ENCODE results near the gene HTR4. TPM values are rescaled to one million over a fixed set of nuclear protein-coding genes. Genes with fewer than 3 reads are reported as not detected.
"Not testable (repeated sequence)": the region's sequence is repeated elsewhere in the genome, so short reads cannot be mapped to it uniquely, and the experiment has no call there.

Gene HTR4
- total RNA-seq, 1 donor from 2014 or later, result not detected

DNA sequence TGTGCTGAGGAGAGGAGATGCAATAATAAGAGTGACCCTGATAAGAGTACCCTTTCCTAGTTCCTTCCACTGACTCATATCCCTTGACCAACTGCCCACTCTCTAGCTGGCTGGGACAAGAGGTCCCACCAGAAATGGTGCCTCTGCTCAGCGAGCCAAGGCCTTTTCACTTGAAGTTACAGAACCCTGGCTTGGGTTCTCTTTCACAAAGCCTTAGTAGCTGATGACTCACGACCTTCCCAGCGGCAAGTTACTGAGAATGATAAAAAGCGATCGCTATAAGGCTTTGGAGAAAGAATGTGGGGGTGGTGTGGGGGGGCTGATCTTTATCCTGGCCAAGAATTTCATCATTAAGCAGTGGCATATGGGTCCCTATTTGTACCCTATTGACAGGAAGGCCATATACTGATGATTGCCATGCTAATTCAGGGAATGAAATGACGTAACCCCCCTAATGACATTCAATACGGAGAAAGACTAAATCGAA lies 180.3 kb downstream of the HTR4 start:
- H3K9me3 Mint-ChIP-seq, result no peaks in the 10 kb centered on the region
- intact Hi-C loops (cut with micrococcal nuclease), result no loop called here
- H3K36me3 Mint-ChIP-seq (ENCODE audit: low read depth), result no peaks in the 10 kb centered on the region
- no peaks in the 10 kb centered on the region for H3K4me1 Mint-ChIP-seq (ENCODE audit: low read depth)
- H3K27ac Mint-ChIP-seq, result no peak overlapping the region
- H3K4me3 Mint-ChIP-seq (ENCODE audit: low read depth), result no peak overlapping the region
- DNase-seq (ENCODE audit: low spot score), result no peak
- H3K27me3 Mint-ChIP-seq (ENCODE audit: low read depth), result peaks cover 21% of the 10 kb centered on the region

DNA sequence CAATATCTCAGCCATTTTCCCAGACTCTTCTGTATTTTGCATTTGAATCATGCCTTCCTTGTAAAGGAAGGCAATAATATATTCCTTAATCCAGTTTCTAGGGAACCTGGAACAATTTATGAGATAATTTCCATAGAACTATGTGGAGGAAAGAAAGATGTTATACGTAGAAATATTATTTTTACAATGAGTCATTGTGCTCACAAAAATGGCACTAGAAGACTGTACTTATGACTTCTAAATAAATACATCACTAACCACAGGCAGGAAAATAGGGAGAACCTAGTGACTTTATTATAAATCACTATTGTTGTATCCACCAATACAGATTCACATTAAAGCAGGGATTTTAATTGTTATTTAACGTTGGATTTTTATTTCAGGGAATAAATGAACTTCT lies 182.9 kb downstream of the HTR4 start:
- H3K9me3 Mint-ChIP-seq, result no peaks in the 10 kb centered on the region
- no peaks in the 10 kb centered on the region for H3K4me1 Mint-ChIP-seq (ENCODE audit: low read depth)
- H3K36me3 Mint-ChIP-seq (ENCODE audit: low read depth), result no peaks in the 10 kb centered on the region
- H3K27ac Mint-ChIP-seq, result no peak overlapping the region
- DNase-seq (ENCODE audit: low spot score), result no peak
- H3K4me3 Mint-ChIP-seq (ENCODE audit: low read depth), result no peak overlapping the region
- H3K27me3 Mint-ChIP-seq (ENCODE audit: low read depth), result peaks cover 4% of the 10 kb centered on the region
- intact Hi-C loops (cut with micrococcal nuclease), result no loop called here

DNA sequence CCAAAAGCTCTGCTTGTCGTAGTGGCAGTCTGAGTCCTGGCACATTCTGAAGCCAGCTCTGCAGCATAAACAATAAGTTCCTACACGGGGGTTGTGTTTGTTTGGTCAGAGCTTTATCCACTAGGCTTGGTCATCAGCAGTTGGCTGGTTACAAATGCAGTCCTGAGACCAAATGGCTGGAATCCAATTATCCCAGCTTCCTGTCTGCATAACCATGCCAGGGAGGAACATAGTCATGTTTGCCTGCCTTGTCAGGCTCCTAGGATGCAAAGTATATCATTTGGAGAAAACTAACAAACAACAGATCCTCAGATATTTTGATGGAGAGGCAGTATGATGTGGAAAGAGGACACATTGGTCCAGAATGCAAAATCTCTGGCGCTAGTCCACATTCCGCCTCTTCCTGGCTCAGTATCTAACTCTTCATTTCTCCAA lies 184.8 kb downstream of the HTR4 start:
- Mint-ChIP-seq H3K4me1 (ENCODE audit: low read depth) (no peaks in the 10 kb centered on the region), H3K36me3 (ENCODE audit: low read depth) (no peaks in the 10 kb centered on the region), H3K4me3 (ENCODE audit: low read depth) (no peak overlapping the region), H3K27me3 (ENCODE audit: low read depth) (peaks cover 12% of the 10 kb centered on the region), H3K9me3 (no peaks in the 10 kb centered on the region), H3K27ac (no peak overlapping the region)
- intact Hi-C loops (cut with micrococcal nuclease), result no loop called here
- no peak for DNase-seq (ENCODE audit: low spot score)

DNA sequence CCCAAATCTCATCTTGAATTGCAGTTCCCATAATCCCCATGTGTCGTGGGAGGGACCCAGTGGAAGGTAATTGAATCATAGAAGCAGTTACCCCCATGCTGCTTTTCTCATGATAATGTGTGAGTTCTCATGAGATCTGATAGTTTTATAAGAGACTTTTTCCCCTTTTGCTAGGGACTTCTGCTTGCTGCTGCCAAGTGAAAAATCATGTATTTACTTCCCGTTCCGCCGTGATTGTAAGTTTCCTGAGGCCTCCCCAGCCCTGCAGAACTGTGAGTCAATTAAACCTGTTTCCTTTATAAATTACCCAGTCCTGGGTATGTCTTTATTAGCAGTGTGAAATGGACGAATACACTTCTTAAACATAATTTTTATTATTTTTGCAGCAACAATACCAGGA lies 185.6 kb downstream of the HTR4 start:
- H3K9me3 Mint-ChIP-seq; DNase-seq (ENCODE audit: low spot score); H3K27ac Mint-ChIP-seq; H3K4me1 Mint-ChIP-seq (ENCODE audit: low read depth); H3K36me3 Mint-ChIP-seq (ENCODE audit: low read depth); intact Hi-C loops (cut with micrococcal nuclease); H3K4me3 Mint-ChIP-seq (ENCODE audit: low read depth): not testable (repeated sequence)
- peaks cover 13% of the 10 kb centered on the region for H3K27me3 Mint-ChIP-seq (ENCODE audit: low read depth)

DNA sequence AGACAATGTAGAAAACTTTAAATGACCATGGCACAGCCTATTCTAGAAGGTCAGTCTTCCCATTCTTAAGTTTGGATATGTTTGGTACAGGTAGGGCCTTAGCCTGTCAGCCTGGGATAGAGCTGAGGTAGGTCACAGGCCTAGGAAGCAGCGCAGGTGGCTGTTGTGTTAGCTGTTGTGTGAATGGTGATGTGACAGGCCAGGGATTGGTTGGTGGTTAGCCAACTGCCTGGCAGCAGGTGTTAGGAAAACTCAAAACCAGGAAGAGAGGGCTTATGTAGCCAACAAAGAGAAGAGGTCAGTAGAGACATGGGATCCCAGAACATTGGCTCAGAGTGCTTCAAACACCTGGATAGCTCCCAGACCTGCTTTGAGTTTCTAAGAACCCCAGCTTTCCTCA lies 186.4 kb downstream of the HTR4 start:
- no peaks in the 10 kb centered on the region for H3K4me1 Mint-ChIP-seq (ENCODE audit: low read depth)
- H3K36me3 Mint-ChIP-seq (ENCODE audit: low read depth), result no peaks in the 10 kb centered on the region
- intact Hi-C loops (cut with micrococcal nuclease), result no loop called here
- H3K4me3 Mint-ChIP-seq (ENCODE audit: low read depth), result no peak overlapping the region
- no peak for DNase-seq (ENCODE audit: low spot score)
- no peak overlapping the region for H3K27ac Mint-ChIP-seq
- H3K9me3 Mint-ChIP-seq, result no peaks in the 10 kb centered on the region
- peaks cover 15% of the 10 kb centered on the region for H3K27me3 Mint-ChIP-seq (ENCODE audit: low read depth)

DNA sequence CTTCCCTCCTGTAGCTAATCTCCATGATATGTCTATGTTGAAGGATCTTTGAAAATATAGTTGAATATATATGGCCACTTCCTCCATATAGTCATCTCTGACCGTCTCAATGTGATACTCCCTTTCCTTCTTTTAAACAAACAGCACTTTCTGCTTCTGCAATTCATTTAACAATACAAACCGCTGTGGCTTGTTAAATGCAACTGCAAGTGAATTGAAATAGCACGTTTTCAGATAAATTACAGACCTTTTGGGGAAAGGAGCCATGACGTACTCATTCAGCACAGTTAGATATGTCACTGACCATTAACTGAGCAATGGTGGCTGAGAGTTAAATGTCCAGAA lies 188.1 kb downstream of the HTR4 start:
- no peaks in the 10 kb centered on the region for H3K9me3 Mint-ChIP-seq
- H3K27me3 Mint-ChIP-seq (ENCODE audit: low read depth), result peaks cover 24% of the 10 kb centered on the region
- no peak overlapping the region for H3K27ac Mint-ChIP-seq
- no peaks in the 10 kb centered on the region for H3K4me1 Mint-ChIP-seq (ENCODE audit: low read depth)
- DNase-seq (ENCODE audit: low spot score), result no peak
- no peak overlapping the region for H3K4me3 Mint-ChIP-seq (ENCODE audit: low read depth)
- no peaks in the 10 kb centered on the region for H3K36me3 Mint-ChIP-seq (ENCODE audit: low read depth)
- intact Hi-C loops (cut with micrococcal nuclease), result no loop called here

DNA sequence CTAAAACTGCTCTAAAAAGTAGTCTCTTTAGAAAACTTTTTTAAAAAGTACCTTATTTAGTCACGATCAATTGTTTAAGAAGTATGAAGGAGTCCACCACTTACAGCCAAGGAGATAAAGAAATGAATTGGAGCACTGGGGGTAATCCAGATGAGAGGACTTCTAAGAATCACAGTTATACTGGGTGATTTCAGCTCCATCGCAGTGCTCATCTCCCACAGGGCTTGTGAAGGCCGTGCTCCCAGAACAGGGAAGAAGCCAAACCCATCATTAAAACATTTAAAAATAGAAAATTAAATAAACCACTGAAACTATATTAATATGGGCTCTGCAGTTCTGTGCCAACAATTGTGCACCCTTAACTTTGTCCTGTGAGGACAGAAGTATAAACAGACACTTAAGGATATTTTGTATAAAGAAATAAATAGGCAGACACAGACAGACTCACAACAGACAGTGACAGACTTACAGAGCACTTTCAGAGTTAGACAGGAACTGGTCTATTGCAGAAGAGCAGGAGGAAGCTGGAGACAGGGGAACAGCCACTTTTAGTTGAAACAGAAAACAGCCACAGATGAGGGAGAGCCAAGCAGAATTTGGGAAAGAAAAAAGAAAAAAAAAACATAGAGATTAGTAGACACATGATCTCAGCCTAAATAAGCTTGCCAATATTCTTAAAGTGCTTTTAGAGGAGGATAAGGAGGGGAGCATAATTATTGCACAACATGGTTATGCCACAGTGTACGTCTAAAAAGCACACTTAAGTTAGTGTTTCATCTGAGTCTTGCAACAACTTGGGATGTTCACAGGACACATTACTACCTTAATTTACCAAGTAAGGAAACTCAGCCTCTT lies 188.7 kb downstream of the HTR4 start:
- Mint-ChIP-seq H3K4me1 (ENCODE audit: low read depth) (no peaks in the 10 kb centered on the region), H3K4me3 (ENCODE audit: low read depth) (no peak overlapping the region), H3K36me3 (ENCODE audit: low read depth) (no peaks in the 10 kb centered on the region), H3K27ac (no peak overlapping the region), H3K9me3 (no peaks in the 10 kb centered on the region), H3K27me3 (ENCODE audit: low read depth) (peaks cover 24% of the 10 kb centered on the region)
- DNase-seq (ENCODE audit: low spot score), result no peak
- intact Hi-C loops (cut with micrococcal nuclease), result no loop called here

DNA sequence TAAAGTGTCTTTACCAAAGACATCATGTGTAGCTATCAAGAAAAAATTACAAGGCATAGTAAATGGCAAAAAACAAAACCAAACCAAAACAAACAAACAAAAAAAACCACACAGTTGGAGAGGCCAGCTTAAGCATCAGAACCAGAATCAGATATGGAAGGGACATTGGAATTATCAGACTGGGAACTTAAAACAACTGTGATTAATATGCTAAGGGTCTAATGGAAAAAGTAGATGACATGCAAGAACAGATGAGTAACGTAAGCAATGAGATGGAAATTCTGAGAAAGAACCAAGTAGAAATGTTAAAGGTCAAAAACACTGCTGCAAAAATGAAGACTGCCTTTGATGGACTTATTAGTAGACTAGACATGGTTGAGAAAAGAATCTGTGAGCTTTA lies 194.7 kb downstream of the HTR4 start:
- H3K27me3 Mint-ChIP-seq (ENCODE audit: low read depth), result peaks cover 28% of the 10 kb centered on the region
- no peak overlapping the region for H3K4me3 Mint-ChIP-seq (ENCODE audit: low read depth)
- no peak for DNase-seq (ENCODE audit: low spot score)
- H3K27ac Mint-ChIP-seq, result no peak overlapping the region
- H3K36me3 Mint-ChIP-seq (ENCODE audit: low read depth), result no peaks in the 10 kb centered on the region
- no peaks in the 10 kb centered on the region for H3K9me3 Mint-ChIP-seq
- H3K4me1 Mint-ChIP-seq (ENCODE audit: low read depth), result peaks cover 10% of the 10 kb centered on the region
- intact Hi-C loops (cut with micrococcal nuclease), result no loop called here

DNA sequence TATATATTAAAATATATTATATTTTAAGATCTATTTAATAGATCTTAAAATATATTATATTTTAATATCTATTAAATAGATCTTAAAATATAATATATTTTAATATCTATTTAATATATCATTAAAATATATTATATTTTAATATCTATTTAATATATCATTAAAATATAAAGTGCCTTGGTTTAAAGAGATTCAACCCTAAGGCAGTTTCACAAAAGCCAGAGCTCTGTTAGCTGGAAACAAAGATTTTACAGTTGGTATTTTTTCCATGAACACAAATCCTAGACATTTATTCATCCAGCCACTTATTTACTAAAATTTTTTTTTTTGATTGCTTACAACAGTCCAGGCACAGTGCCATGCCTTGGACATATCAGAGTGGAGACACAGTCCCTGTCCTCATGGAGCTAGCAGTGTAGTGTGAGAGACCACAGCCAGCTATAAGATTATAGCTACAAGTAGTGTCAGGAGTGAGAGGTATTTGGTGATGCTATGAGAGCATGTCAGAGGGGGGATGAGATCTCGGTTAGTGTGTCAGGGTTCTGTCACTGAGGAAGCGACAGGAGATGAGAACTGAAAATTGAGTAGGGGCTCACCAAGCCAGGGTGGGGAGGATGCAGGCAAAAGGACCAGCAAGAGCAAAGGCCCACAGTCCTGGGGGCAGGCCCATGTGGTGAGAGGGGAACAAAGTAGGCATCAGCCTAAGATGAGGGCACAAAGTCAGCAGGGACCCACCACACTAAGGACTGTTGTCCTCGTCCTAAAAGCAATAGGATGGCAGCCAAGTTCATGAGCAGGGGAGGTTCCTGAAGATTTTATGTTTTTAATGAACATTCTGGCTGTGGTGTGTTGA lies 196.1 kb downstream of the HTR4 start:
- Mint-ChIP-seq H3K27me3 (ENCODE audit: low read depth) (peaks cover 25% of the 10 kb centered on the region), H3K27ac (no peak overlapping the region), H3K9me3 (no peaks in the 10 kb centered on the region), H3K36me3 (ENCODE audit: low read depth) (no peaks in the 10 kb centered on the region), H3K4me3 (ENCODE audit: low read depth) (no peak overlapping the region), H3K4me1 (ENCODE audit: low read depth) (peaks cover 10% of the 10 kb centered on the region)
- DNase-seq (ENCODE audit: low spot score), result no peak
- intact Hi-C loops (cut with micrococcal nuclease), result no loop called here

DNA sequence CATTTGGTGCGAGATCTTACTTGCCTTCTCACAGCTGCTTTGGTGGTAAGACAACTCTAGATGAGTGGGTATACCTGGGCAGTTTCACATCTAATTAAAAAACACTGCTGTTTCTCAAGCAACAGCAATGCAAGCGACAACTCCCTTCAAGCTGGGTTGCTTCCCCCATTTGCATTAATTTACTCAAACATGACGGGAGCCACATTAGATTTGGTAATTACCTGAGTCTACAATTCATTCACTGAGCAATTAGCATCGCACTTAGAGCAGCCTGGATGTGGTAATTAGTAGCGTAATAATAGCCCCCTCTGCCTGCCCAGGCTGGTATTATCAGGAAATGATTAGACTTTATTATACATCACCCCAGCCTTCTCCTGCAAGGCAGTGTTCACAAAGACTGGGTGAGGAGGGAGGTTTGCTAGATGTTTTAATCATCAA lies 197.1 kb downstream of the HTR4 start:
- H3K27me3 Mint-ChIP-seq (ENCODE audit: low read depth), result peaks cover 24% of the 10 kb centered on the region
- H3K4me1 Mint-ChIP-seq (ENCODE audit: low read depth), result peaks cover 10% of the 10 kb centered on the region
- H3K4me3 Mint-ChIP-seq (ENCODE audit: low read depth), result no peak overlapping the region
- no peaks in the 10 kb centered on the region for H3K36me3 Mint-ChIP-seq (ENCODE audit: low read depth)
- H3K9me3 Mint-ChIP-seq, result no peaks in the 10 kb centered on the region
- no peak for DNase-seq (ENCODE audit: low spot score)
- intact Hi-C loops (cut with micrococcal nuclease), result no loop called here
- H3K27ac Mint-ChIP-seq, result no peak overlapping the region

DNA sequence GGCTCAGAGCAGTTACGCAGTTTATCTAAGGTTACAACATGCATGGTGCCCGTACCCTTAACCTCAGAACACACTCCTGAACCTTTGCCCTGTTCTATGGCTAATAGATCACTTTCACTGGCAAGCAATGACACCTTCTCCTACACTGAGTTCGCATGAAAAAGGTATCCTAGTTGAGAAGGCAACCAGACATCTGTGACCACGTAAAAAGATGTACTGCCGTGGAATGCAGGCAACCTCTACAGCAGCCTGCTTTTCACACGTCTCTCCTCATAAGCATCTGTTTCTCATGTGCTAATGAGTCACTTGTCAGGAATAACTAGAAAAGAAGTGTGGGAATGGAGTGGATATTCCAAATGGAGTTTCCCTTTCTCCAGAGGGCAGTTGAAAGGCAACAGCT lies 199.1 kb downstream of the HTR4 start:
- Mint-ChIP-seq H3K4me1 (ENCODE audit: low read depth) (peaks cover 10% of the 10 kb centered on the region), H3K27me3 (ENCODE audit: low read depth) (peaks cover 12% of the 10 kb centered on the region), H3K27ac (no peak overlapping the region), H3K36me3 (ENCODE audit: low read depth) (no peaks in the 10 kb centered on the region), H3K9me3 (no peaks in the 10 kb centered on the region), H3K4me3 (ENCODE audit: low read depth) (no peak overlapping the region)
- no peak for DNase-seq (ENCODE audit: low spot score)
- intact Hi-C loops (cut with micrococcal nuclease), result no loop called here

DNA sequence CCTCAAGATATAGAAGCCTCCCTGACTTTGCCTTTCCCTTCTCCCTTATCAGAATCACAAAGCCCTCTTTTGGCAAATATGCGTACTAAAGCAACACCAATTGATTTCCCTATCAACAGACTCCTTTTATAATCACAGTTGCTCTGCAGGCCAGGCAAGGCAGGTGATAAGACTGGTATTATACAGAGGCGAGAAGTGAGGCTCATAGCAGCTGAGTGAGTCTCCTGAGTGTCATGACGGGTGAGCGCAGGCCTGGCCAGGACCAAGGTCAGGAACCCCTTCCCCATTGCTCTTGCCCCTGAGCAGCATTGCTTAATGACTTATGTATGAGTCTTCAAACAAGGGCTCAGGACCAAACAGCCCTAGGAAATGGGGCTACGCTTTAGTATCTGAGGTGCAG lies 199.8 kb downstream of the HTR4 start:
- H3K27ac Mint-ChIP-seq, result no peak overlapping the region

More for the DNA sequence above, 199.8 kb downstream of the HTR4 start:
- Mint-ChIP-seq H3K27me3 (ENCODE audit: low read depth) (peaks cover 7% of the 10 kb centered on the region), H3K4me1 (ENCODE audit: low read depth) (peaks cover 6% of the 10 kb centered on the region), H3K9me3 (no peaks in the 10 kb centered on the region), H3K36me3 (ENCODE audit: low read depth) (no peaks in the 10 kb centered on the region), H3K4me3 (ENCODE audit: low read depth) (no peak overlapping the region)
- no peak for DNase-seq (ENCODE audit: low spot score)
- intact Hi-C loops (cut with micrococcal nuclease), result no loop called here
